HepG2 (cell line): ENCODE data around the gene C11orf86. TPM values are rescaled to one million over a fixed set of nuclear protein-coding genes. Genes with fewer than 3 reads are reported as not detected.

Source experiments
- ELF4 ChIP-seq: sonication (generic); formaldehyde crosslinking; IDR thresholded peaks from 2 replicates; pipeline ENCODE4 v1.5.0; 2020; ENCODE audit warnings: missing genetic modification reagents, mild to moderate bottlenecking, moderate library complexity, borderline replicate concordance
- MAZ ChIP-seq, 2 experiments: sonication (generic) in 1 of 2; formaldehyde crosslinking in 1 of 2; IDR thresholded peaks; 2 replicates each; pipeline versions ENCODE4 v1.5.0 to v1.6.1; 2012 to 2020; ENCODE audit warnings: low read depth in 2 of 2, mild to moderate bottlenecking in 2 of 2, borderline replicate concordance in 1 of 2, improper control_type of control experiment in 1 of 2, low read length in 1 of 2, missing genetic modification reagents in 1 of 2, moderate library complexity in 1 of 2
- MEIS2 ChIP-seq: sonication (generic); formaldehyde crosslinking; IDR thresholded peaks from 2 replicates; pipeline ENCODE4 v1.9.0; 2021; ENCODE audit warnings: mild to moderate bottlenecking, missing genetic modification reagents
- MTA1 ChIP-seq: sonication (generic); formaldehyde crosslinking; IDR thresholded peaks from 2 replicates; pipeline ENCODE4 v1.4.0; 2020; ENCODE audit warnings: missing genetic modification reagents, mild to moderate bottlenecking, borderline replicate concordance
- MYPOP ChIP-seq: sonication (generic); formaldehyde crosslinking; IDR thresholded peaks from 2 replicates; pipeline ENCODE4 v1.8.1; 2023; ENCODE audit warnings: mild to moderate bottlenecking, moderate library complexity, missing genetic modification reagents
- SATB2 ChIP-seq: sonication (generic); formaldehyde crosslinking; IDR thresholded peaks from 2 replicates; pipeline ENCODE4 v1.5.0; 2020; ENCODE audit warnings: missing genetic modification reagents
- SP2 ChIP-seq: sonication (generic); formaldehyde crosslinking; IDR thresholded peaks from 2 replicates; pipeline ENCODE4 v1.5.1; 2020; ENCODE audit warnings: mild to moderate bottlenecking, missing genetic modification reagents
- TBX3 ChIP-seq: fragments of 450-650 bp; IDR thresholded peaks from 2 replicates; pipeline ENCODE4 v1.6.1; 2017; ENCODE audit warnings: antibody characterized with exemption, mild to moderate bottlenecking, inconsistent platforms, borderline replicate concordance
- ZNF138 ChIP-seq: sonication (generic); formaldehyde crosslinking; IDR thresholded peaks from 2 replicates; pipeline ENCODE4 v1.5.0; 2020; ENCODE audit warnings: mild to moderate bottlenecking, low read depth, missing genetic modification reagents
- ZNF253 ChIP-seq: sonication (generic); formaldehyde crosslinking; IDR thresholded peaks from 2 replicates; pipeline ENCODE4 v1.8.0; 2022; ENCODE audit warnings: mild to moderate bottlenecking, missing genetic modification reagents, borderline replicate concordance
- ZNF34 ChIP-seq: sonication (generic); formaldehyde crosslinking; IDR thresholded peaks from 2 replicates; pipeline ENCODE4 v1.4.0; 2020; ENCODE audit warnings: mild to moderate bottlenecking, missing genetic modification reagents, borderline replicate concordance
- ZNF558 ChIP-seq: sonication (generic); formaldehyde crosslinking; IDR thresholded peaks from 2 replicates; pipeline ENCODE4 v1.9.0; 2022; ENCODE audit warnings: mild to moderate bottlenecking, missing genetic modification reagents, borderline replicate concordance
- ZNF674 ChIP-seq: sonication (generic); formaldehyde crosslinking; IDR thresholded peaks from 2 replicates; pipeline ENCODE4 v1.5.0; 2020; ENCODE audit warnings: low read depth, mild to moderate bottlenecking, missing genetic modification reagents
- ZNF720 ChIP-seq: sonication (generic); formaldehyde crosslinking; IDR thresholded peaks from 2 replicates; pipeline ENCODE4 v1.4.0; 2020; ENCODE audit warnings: missing genetic modification reagents
- polyA plus RNA-seq, 8 experiments: library from polyadenylated mRNA; depleted of rRNA in 3 of 8; stranded (reverse) in 7 of 8; unstranded in 1 of 8; fragments of >200 nt; fragmentation: Illumina TruSeq in 4 of 8; extraction: Trizol in 4 of 8; gene quantifications; 2 replicates each; pipeline versions ENCODE4 v1.2.1 to v1.2.3, GENCODE V29; 2011 to 2016; ENCODE audit warnings: low read depth in 4 of 8, missing spikeins in 1 of 8, mixed read lengths in 1 of 8; ENCODE audit not compliant: insufficient read depth in 1 of 8
- total RNA-seq, 5 experiments: library from RNA; depleted of rRNA; stranded (reverse); fragments of >200 nt; fragmentation: Illumina TruSeq; extraction: Trizol; gene quantifications; 2 replicates each; pipeline ENCODE4 v1.2.3, GENCODE V29; 2016; ENCODE audit warnings: low read depth in 1 of 5
- TF ChIP-seq, protein P1 (sequence below): sonication (generic); formaldehyde crosslinking; IDR thresholded peaks from 2 replicates; pipeline ENCODE4 v1.4.0; 2020; ENCODE audit warnings: missing genetic modification reagents
- TF ChIP-seq, protein P2 (sequence below): sonication (generic); formaldehyde crosslinking; IDR thresholded peaks from 2 replicates; pipeline ENCODE4 v1.8.0; 2022; ENCODE audit warnings: missing genetic modification reagents, mild to moderate bottlenecking, moderate library complexity, borderline replicate concordance
- TF ChIP-seq, protein P3 (sequence below), 2 experiments: sonication (generic) in 1 of 2; formaldehyde crosslinking in 1 of 2; IDR thresholded peaks; 2 replicates each; pipeline versions ENCODE4 v1.4.0 to v1.6.1; 2018 to 2020; ENCODE audit warnings: missing genetic modification reagents in 2 of 2, borderline replicate concordance in 1 of 2, low read depth in 1 of 2, mild to moderate bottlenecking in 1 of 2, missing biosample characterization in 1 of 2

C11orf86 gene
- total and polyA plus RNA-seq, 2 of the 13 experiments (the other 11 are each of a cell fraction or from before 2014, with no cell fraction given): 0.11 to 0.18 TPM

DNA sequence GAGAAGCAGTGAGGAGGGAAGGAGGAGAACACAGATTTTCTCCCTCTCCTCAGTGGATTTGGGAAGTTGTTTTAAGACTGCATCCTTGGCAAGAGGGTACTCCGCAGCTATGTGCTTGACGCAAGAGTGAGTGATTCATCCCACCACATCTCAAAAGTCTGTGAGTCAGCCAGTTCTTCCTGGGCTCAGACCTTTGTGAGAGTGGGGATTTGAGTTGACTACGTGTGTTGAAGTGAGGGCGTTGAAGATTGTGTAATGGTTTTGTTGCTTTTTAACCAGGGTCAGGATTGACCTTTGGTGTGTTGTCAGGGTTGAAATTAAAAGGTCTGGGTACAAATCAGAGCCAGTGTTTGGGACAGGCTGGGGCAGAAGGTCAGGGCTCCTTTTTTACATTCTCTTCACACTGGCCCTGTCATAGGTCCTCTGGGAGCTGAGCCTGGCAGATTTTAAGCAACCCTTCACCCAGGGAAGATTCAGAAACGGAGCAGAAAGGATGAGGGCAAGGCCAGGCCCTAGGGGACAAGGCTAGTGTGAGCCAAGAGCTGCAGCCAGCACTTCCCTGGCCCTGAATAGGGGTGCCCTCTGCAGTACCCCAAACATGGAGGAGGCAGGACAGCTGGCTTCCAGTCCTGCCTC is 4.2 kb upstream of the C11orf86 start (continued):
- no peak for TF ChIP-seq ZNF720 (CRISPR knock-in tag)
- TF ChIP-seq SP2 (CRISPR knock-in tag): no peak
- TF ChIP-seq ZNF253: no peak
- TF ChIP-seq, protein P1, sequence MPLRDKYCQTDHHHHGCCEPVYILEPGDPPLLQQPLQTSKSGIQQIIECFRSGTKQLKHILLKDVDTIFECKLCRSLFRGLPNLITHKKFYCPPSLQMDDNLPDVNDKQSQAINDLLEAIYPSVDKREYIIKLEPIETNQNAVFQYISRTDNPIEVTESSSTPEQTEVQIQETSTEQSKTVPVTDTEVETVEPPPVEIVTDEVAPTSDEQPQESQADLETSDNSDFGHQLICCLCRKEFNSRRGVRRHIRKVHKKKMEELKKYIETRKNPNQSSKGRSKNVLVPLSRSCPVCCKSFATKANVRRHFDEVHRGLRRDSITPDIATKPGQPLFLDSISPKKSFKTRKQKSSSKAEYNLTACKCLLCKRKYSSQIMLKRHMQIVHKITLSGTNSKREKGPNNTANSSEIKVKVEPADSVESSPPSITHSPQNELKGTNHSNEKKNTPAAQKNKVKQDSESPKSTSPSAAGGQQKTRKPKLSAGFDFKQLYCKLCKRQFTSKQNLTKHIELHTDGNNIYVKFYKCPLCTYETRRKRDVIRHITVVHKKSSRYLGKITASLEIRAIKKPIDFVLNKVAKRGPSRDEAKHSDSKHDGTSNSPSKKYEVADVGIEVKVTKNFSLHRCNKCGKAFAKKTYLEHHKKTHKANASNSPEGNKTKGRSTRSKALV: no peak
- TF ChIP-seq, protein P2, sequence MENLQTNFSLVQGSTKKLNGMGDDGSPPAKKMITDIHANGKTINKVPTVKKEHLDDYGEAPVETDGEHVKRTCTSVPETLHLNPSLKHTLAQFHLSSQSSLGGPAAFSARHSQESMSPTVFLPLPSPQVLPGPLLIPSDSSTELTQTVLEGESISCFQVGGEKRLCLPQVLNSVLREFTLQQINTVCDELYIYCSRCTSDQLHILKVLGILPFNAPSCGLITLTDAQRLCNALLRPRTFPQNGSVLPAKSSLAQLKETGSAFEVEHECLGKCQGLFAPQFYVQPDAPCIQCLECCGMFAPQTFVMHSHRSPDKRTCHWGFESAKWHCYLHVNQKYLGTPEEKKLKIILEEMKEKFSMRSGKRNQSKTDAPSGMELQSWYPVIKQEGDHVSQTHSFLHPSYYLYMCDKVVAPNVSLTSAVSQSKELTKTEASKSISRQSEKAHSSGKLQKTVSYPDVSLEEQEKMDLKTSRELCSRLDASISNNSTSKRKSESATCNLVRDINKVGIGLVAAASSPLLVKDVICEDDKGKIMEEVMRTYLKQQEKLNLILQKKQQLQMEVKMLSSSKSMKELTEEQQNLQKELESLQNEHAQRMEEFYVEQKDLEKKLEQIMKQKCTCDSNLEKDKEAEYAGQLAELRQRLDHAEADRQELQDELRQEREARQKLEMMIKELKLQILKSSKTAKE (CRISPR knock-in tag): peak; percentile 85
- TF ChIP-seq, protein P3, sequence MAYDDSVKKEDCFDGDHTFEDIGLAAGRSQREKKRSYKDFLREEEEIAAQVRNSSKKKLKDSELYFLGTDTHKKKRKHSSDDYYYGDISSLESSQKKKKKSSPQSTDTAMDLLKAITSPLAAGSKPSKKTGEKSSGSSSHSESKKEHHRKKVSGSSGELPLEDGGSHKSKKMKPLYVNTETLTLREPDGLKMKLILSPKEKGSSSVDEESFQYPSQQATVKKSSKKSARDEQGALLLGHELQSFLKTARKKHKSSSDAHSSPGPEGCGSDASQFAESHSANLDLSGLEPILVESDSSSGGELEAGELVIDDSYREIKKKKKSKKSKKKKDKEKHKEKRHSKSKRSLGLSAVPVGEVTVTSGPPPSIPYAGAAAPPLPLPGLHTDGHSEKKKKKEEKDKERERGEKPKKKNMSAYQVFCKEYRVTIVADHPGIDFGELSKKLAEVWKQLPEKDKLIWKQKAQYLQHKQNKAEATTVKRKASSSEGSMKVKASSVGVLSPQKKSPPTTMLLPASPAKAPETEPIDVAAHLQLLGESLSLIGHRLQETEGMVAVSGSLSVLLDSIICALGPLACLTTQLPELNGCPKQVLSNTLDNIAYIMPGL (CRISPR knock-in tag; IDR thresholded peaks at IDR 0.05; ENCODE audit: borderline replicate concordance in 1 of 2, low read depth in 1 of 2): peak in 1 of 2 experiments; percentile 64; a peak in 1 of 4 replicates
- no peak for TF ChIP-seq ZNF558 (CRISPR knock-in tag)
- TF ChIP-seq SATB2 (CRISPR knock-in tag): no peak
- TF ChIP-seq MAZ (IDR thresholded peaks at IDR 0.05; ENCODE audit: borderline replicate concordance, low read depth, low read length): no peak
- peak; percentile 63; the same call in 1 of the 2 replicates for TF ChIP-seq MAZ (CRISPR knock-in tag; IDR thresholded peaks at IDR 0.05; ENCODE audit: low read depth)
- no peak for TF ChIP-seq ZNF138 (CRISPR knock-in tag)
- TF ChIP-seq MYPOP (CRISPR knock-in tag): peak; percentile 77; the same call in 1 of the 2 replicates
- TF ChIP-seq ZNF34 (CRISPR knock-in tag): no peak
- TF ChIP-seq TBX3: peak; percentile 42; the same call in 1 of the 2 replicates
- TF ChIP-seq ZNF674: no peak
- TF ChIP-seq MEIS2 (CRISPR knock-in tag): peak; percentile 77
- TF ChIP-seq MTA1 (CRISPR knock-in tag): no peak
- TF ChIP-seq ELF4 (CRISPR knock-in tag): no peak
